H9 (cell line): ENCODE measurements around the gene KCNH1. TPM values are rescaled to one million over a fixed set of nuclear protein-coding genes. Genes with fewer than 3 reads are reported as not detected.

Source experiments
- DNase-seq: peaks from one replicate; pipeline ENCODE4 v3.0.0-alpha.2; 2017
- H2AFZ ChIP-seq: one replicate; pipeline ENCODE4 v1.6.1; 2013; ENCODE audit warnings: mild to moderate bottlenecking, low read length, control low read depth, moderate library complexity
- H2AK5ac ChIP-seq: 2 replicates; pipeline ENCODE4 v1.6.1; 2013; ENCODE audit warnings: low read length, control low read depth, mixed read lengths; ENCODE audit not compliant: insufficient read length
- H2BK120ac ChIP-seq: one replicate; pipeline ENCODE4 v1.6.1; 2013; ENCODE audit warnings: low read depth, mild to moderate bottlenecking, low read length, control low read depth, inconsistent platforms; ENCODE audit not compliant: poor library complexity, severe bottlenecking
- H2BK12ac ChIP-seq: 2 replicates; pipeline ENCODE4 v1.6.1; 2013; ENCODE audit warnings: low read length, control low read depth, mixed read lengths, low read depth; ENCODE audit not compliant: insufficient read length
- H2BK15ac ChIP-seq: 2 replicates; pipeline ENCODE4 v1.6.1; 2013; ENCODE audit warnings: low read depth, low read length, control low read depth
- H2BK20ac ChIP-seq: one replicate; pipeline ENCODE4 v1.6.1; 2013; ENCODE audit warnings: low read depth, mild to moderate bottlenecking, low read length, control low read depth, inconsistent platforms; ENCODE audit not compliant: poor library complexity, severe bottlenecking
- H2BK5ac ChIP-seq: 2 replicates; pipeline ENCODE4 v1.6.1; 2013; ENCODE audit warnings: low read length, control low read depth, mixed read lengths; ENCODE audit not compliant: insufficient read length
- H3K14ac ChIP-seq: 2 replicates; pipeline ENCODE4 v1.6.1; 2013; ENCODE audit warnings: low read length, control low read depth; ENCODE audit not compliant: insufficient read depth
- H3K18ac ChIP-seq: 2 replicates; pipeline ENCODE4 v1.6.1; 2013; ENCODE audit warnings: low read depth, mild to moderate bottlenecking, mixed read lengths, low read length, control low read depth; ENCODE audit not compliant: insufficient read length
- H3K23ac ChIP-seq: 2 replicates; pipeline ENCODE4 v1.6.1; 2013; ENCODE audit warnings: low read length, control low read depth, mixed read lengths, low read depth; ENCODE audit not compliant: insufficient read length
- H3K23me2 ChIP-seq: 2 replicates; pipeline ENCODE4 v1.6.1; 2013; ENCODE audit warnings: low read depth, mild to moderate bottlenecking, mixed read lengths, low read length, control low read depth; ENCODE audit not compliant: insufficient read length, poor library complexity, severe bottlenecking
- H3K27ac ChIP-seq: 2 replicates; pipeline ENCODE4 v1.5.1; 2013; ENCODE audit warnings: low read length, control low read depth, mixed read lengths, low read depth; ENCODE audit not compliant: insufficient read length
- H3K27me3 ChIP-seq: 2 replicates; pipeline ENCODE4 v1.6.1; 2013; ENCODE audit warnings: low read length, control low read depth, inconsistent platforms; ENCODE audit not compliant: insufficient read depth
- H3K4ac ChIP-seq: 2 replicates; pipeline ENCODE4 v1.6.1; 2013; ENCODE audit warnings: low read depth, mild to moderate bottlenecking, control low read depth, inconsistent platforms, low read length, moderate library complexity
- H3K4me1 ChIP-seq: 2 replicates; pipeline ENCODE4 v1.6.1; 2013; ENCODE audit warnings: low read length, control low read depth, inconsistent platforms; ENCODE audit not compliant: insufficient read depth
- H3K4me2 ChIP-seq: 2 replicates; pipeline ENCODE4 v1.6.1; 2013; ENCODE audit warnings: low read length, control low read depth, mixed read lengths; ENCODE audit not compliant: insufficient read length, insufficient read depth
- H3K56ac ChIP-seq: 2 replicates; pipeline ENCODE4 v1.6.1; 2013; ENCODE audit warnings: low read depth, mild to moderate bottlenecking, mixed read lengths, low read length, control low read depth; ENCODE audit not compliant: insufficient read length
- H3K79me1 ChIP-seq: 2 replicates; pipeline ENCODE4 v1.6.1; 2013; ENCODE audit warnings: low read depth, mild to moderate bottlenecking, moderate library complexity, low read length, control low read depth, inconsistent platforms; ENCODE audit not compliant: insufficient read depth, poor library complexity, severe bottlenecking
- H3K79me2 ChIP-seq: 2 replicates; pipeline ENCODE4 v1.6.1; 2013; ENCODE audit warnings: low read length, control low read depth, inconsistent platforms; ENCODE audit not compliant: insufficient read depth
- H3K9ac ChIP-seq: 2 replicates; pipeline ENCODE4 v1.6.1; 2013; ENCODE audit warnings: low read length, control low read depth, mixed read lengths; ENCODE audit not compliant: insufficient read length; ENCODE audit errors: extremely low read depth
- H3K9me3 ChIP-seq: one replicate; pipeline ENCODE4 v1.6.1; 2013; ENCODE audit warnings: low read depth, low read length, inconsistent platforms; ENCODE audit not compliant: control insufficient read depth
- H3T11ph ChIP-seq: one replicate; pipeline ENCODE4 v1.6.1; 2013; ENCODE audit warnings: mild to moderate bottlenecking, low read length, control low read depth, inconsistent platforms
- H4K20me1 ChIP-seq: one replicate; pipeline ENCODE4 v1.6.1; 2013; ENCODE audit not compliant: control insufficient read depth, insufficient read length, insufficient read depth
- H4K5ac ChIP-seq: 2 replicates; pipeline ENCODE4 v1.6.1; 2013; ENCODE audit warnings: low read depth, mild to moderate bottlenecking, mixed read lengths, low read length, control low read depth; ENCODE audit not compliant: insufficient read length
- H4K8ac ChIP-seq: replicated peaks from 2 replicates; pipeline ENCODE4 v1.6.1; 2013; ENCODE audit warnings: low read length, control low read depth, mixed read lengths, low read depth; ENCODE audit not compliant: insufficient read length
- H4K91ac ChIP-seq: 2 replicates; pipeline ENCODE4 v1.6.1; 2013; ENCODE audit warnings: low read depth, mild to moderate bottlenecking, moderate library complexity, mixed read lengths, low read length, control low read depth; ENCODE audit not compliant: insufficient read length
- H3K27ac Mint-ChIP-seq, 3 experiments: 2 replicates in 2 of 3; 3 replicates in 1 of 3; pipeline ENCODE4 v1.8.0; 2020 to 2021; ENCODE audit warnings: mixed read lengths in 3 of 3, mild to moderate bottlenecking in 1 of 3, moderate library complexity in 1 of 3
- H3K27me3 Mint-ChIP-seq: 2 replicates; pipeline ENCODE4 v1.8.0; 2021; ENCODE audit warnings: low read depth, mild to moderate bottlenecking, moderate library complexity, mixed read lengths
- H3K36me3 Mint-ChIP-seq, 3 experiments: 2 replicates in 2 of 3; 3 replicates in 1 of 3; pipeline ENCODE4 v1.8.0; 2020 to 2021; ENCODE audit warnings: low read depth in 3 of 3, mixed read lengths in 3 of 3; ENCODE audit not compliant: insufficient read depth in 1 of 3
- H3K4me1 Mint-ChIP-seq, 2 experiments: 2 replicates each; pipeline ENCODE4 v1.8.0; 2020; ENCODE audit warnings: mixed read lengths in 2 of 2
- H3K4me3 Mint-ChIP-seq, 2 experiments: 2 replicates in 1 of 2; 3 replicates in 1 of 2; pipeline ENCODE4 v1.8.0; 2020 to 2021; ENCODE audit warnings: mild to moderate bottlenecking in 2 of 2, mixed read lengths in 2 of 2, moderate library complexity in 1 of 2
- H3K9me3 Mint-ChIP-seq, 2 experiments: 2 replicates in 1 of 2; 3 replicates in 1 of 2; pipeline ENCODE4 v1.8.0; 2020; ENCODE audit warnings: mild to moderate bottlenecking in 2 of 2, mixed read lengths in 2 of 2, moderate library complexity in 1 of 2
- WGBS: extraction: QIAGEN DNeasy Blood & Tissue Kit; methylation state at CpG from one replicate; pipeline ENCODE4 v1.1.7; 2013; ENCODE audit warnings: missing lambda C conversion rate, low lambda C conversion rate, mixed read lengths; ENCODE audit not compliant: insufficient read length; ENCODE audit errors: extremely low coverage; 5-methylcytosine and 5-hydroxymethylcytosine counted together
- total RNA-seq: library from RNA; stranded (reverse); gene quantifications from 2 replicates; pipeline ENCODE4 v1.2.1, GENCODE V29; 2021
- TF ChIP-seq, protein P1 (sequence below): fragments of 200-600 bp; sonication (generic); conservative IDR thresholded peaks from 3 replicates; pipeline ENCODE4 v1.8.0; 2021; ENCODE audit warnings: antibody characterized with exemption, mild to moderate bottlenecking

Gene KCNH1
- total RNA-seq, 1 experiment from 2014 or later = 0.11 TPM

DNA sequence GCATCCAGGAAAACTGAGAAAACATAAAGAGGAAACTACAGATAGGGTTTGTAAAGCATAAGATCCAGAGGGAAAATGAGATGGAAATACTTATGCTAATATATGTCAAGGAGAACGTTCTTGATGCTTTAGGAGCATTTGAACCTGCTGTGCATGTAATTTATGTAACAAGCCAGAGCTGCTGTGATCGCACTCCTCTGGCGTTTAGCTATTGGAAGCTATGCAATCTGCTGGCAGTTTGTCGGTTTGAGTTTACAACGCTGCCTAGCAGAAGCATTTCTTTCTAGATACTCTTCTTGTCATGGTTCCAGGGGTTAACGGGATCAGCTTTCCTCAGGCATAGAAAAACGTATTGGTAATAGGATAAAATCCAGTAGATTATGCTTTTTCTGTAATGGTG is 182.7 kb downstream of the KCNH1 start:
- Mint-ChIP-seq H3K9me3 (no peaks in the 10 kb centered on the region; a peak in 1 of 5 replicates), H3K36me3 (no peaks in the 10 kb centered on the region), H3K4me1 (no peaks in the 10 kb centered on the region), H3K4me3 (no peak overlapping the region), H3K27ac (no peak overlapping the region), H3K27me3 (no peaks in the 10 kb centered on the region; the same call in none of the 2 replicates)
- Histone ChIP-seq H3K18ac (no peak overlapping the region), H4K91ac (no peak overlapping the region), H3K23ac (no peak overlapping the region), H3K56ac (no peak overlapping the region), H3K27ac (no peak overlapping the region), H2BK15ac (no peak overlapping the region), H3K79me1 (no peaks in the 10 kb centered on the region), H3K9ac (no peak overlapping the region), H2BK12ac (no peak overlapping the region), H3K4me2 (no peak overlapping the region), H3K9me3 (no peaks in the 10 kb centered on the region), H2BK5ac (no peak overlapping the region), H2BK20ac (no peak overlapping the region), H3K79me2 (no peaks in the 10 kb centered on the region), H3T11ph (no peak overlapping the region), H3K4ac (no peak overlapping the region), H4K5ac (no peak overlapping the region), H3K14ac (no peak overlapping the region), H3K23me2 (no peaks in the 10 kb centered on the region), H4K20me1 (no peaks in the 10 kb centered on the region), H3K27me3 (no peaks in the 10 kb centered on the region), H2AFZ (no peak overlapping the region), H3K4me1 (no peaks in the 10 kb centered on the region), H4K8ac (no peak overlapping the region), H2AK5ac (no peak overlapping the region), H2BK120ac (no peak overlapping the region)
- DNase-seq = no peak
- WGBS = no CpG with 5 or more reads among the region's 7 CpGs
- TF ChIP-seq, protein P1, sequence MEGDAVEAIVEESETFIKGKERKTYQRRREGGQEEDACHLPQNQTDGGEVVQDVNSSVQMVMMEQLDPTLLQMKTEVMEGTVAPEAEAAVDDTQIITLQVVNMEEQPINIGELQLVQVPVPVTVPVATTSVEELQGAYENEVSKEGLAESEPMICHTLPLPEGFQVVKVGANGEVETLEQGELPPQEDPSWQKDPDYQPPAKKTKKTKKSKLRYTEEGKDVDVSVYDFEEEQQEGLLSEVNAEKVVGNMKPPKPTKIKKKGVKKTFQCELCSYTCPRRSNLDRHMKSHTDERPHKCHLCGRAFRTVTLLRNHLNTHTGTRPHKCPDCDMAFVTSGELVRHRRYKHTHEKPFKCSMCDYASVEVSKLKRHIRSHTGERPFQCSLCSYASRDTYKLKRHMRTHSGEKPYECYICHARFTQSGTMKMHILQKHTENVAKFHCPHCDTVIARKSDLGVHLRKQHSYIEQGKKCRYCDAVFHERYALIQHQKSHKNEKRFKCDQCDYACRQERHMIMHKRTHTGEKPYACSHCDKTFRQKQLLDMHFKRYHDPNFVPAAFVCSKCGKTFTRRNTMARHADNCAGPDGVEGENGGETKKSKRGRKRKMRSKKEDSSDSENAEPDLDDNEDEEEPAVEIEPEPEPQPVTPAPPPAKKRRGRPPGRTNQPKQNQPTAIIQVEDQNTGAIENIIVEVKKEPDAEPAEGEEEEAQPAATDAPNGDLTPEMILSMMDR = no peak
